Keratinocyte (primary cell): ENCODE data around the gene OSGEPL1. TPM values are rescaled to one million over a fixed set of nuclear protein-coding genes. Genes with fewer than 3 reads are reported as not detected.
A peak's percentile ranks its signal among the peaks of the same experiment; 100 is the strongest.

Source experiments
- DNase-seq: peaks from one replicate; pipeline ENCODE4 v3.0.0-alpha.2; 2011; ENCODE audit warnings: low read depth, missing footprints, low spot score
- FAIRE-seq: peaks from 2 replicates; lab custom pipeline; 2011; peaks lifted over from hg19 to GRCh38; lab: Jason Lieb, UNC
- H2AFZ ChIP-seq: 2 replicates; pipeline ENCODE4 v1.6.0; 2012; ENCODE audit warnings: low read length, control low read depth, inconsistent platforms; ENCODE audit not compliant: control insufficient read depth
- H3K27ac ChIP-seq: 2 replicates; pipeline ENCODE4 v1.5.1; 2011; ENCODE audit warnings: low read length; ENCODE audit not compliant: control insufficient read depth, insufficient read depth
- H3K27me3 ChIP-seq: 3 replicates; pipeline ENCODE4 v1.6.0; 2011; ENCODE audit warnings: low read length; ENCODE audit not compliant: control insufficient read depth, insufficient read depth; ENCODE audit errors: extremely low read depth
- H3K36me3 ChIP-seq, 2 experiments: 2 replicates in 1 of 2; 3 replicates in 1 of 2; pipeline ENCODE4 v1.5.1; 2011; ENCODE audit warnings: low read length in 2 of 2, mild to moderate bottlenecking in 1 of 2; ENCODE audit not compliant: control insufficient read depth in 2 of 2, insufficient read depth in 2 of 2; ENCODE audit errors: extremely low read depth in 1 of 2
- H3K4me1 ChIP-seq: 3 replicates; pipeline ENCODE4 v1.5.1; 2011; ENCODE audit warnings: low read length; ENCODE audit not compliant: control insufficient read depth, insufficient read depth; ENCODE audit errors: extremely low read depth
- H3K4me2 ChIP-seq: 3 replicates; pipeline ENCODE4 v1.6.0; 2011; ENCODE audit warnings: low read depth, low read length; ENCODE audit not compliant: control insufficient read depth, insufficient read depth; ENCODE audit errors: extremely low read depth
- H3K4me3 ChIP-seq, 3 experiments: fragments of 200-600 bp in 1 of 3; sonication (generic) in 1 of 3; 2 replicates in 2 of 3; 3 replicates in 1 of 3; pipeline ENCODE4 v1.5.1; 2011 to 2016; ENCODE audit warnings: low read length in 3 of 3, mild to moderate bottlenecking in 3 of 3, control low read depth in 2 of 3, inconsistent platforms in 1 of 3, low read depth in 1 of 3, mixed read lengths in 1 of 3, mixed run types in 1 of 3, moderate library complexity in 1 of 3; ENCODE audit not compliant: control insufficient read depth in 2 of 3, insufficient read depth in 2 of 3; ENCODE audit errors: extremely low read depth in 1 of 3
- H3K79me2 ChIP-seq: 2 replicates; pipeline ENCODE4 v1.6.0; 2012; ENCODE audit warnings: low read length; ENCODE audit not compliant: control insufficient read depth, insufficient read depth
- H3K9ac ChIP-seq: 3 replicates; pipeline ENCODE4 v1.6.0; 2011; ENCODE audit warnings: low read length; ENCODE audit not compliant: control insufficient read depth, insufficient read depth; ENCODE audit errors: extremely low read depth
- H3K9me1 ChIP-seq: 3 replicates; pipeline ENCODE4 v1.6.0; 2011; ENCODE audit warnings: low read length; ENCODE audit not compliant: control insufficient read depth, insufficient read depth; ENCODE audit errors: extremely low read depth
- H3K9me3 ChIP-seq: 2 replicates; pipeline ENCODE4 v1.5.1; 2012; ENCODE audit warnings: low read depth, low read length; ENCODE audit not compliant: control insufficient read depth
- H4K20me1 ChIP-seq: 3 replicates; pipeline ENCODE4 v1.6.0; 2011; ENCODE audit warnings: low read length; ENCODE audit not compliant: control insufficient read depth, insufficient read depth; ENCODE audit errors: extremely low read depth
- CTCF ChIP-seq, 3 experiments: IDR thresholded peaks in 1 of 3; conservative IDR thresholded peaks in 1 of 3; optimal IDR thresholded peaks in 1 of 3; 2 replicates in 2 of 3; 3 replicates in 1 of 3; pipeline versions ENCODE3 to v1.5.1; 2011; ENCODE audit warnings: low read length in 3 of 3, mild to moderate bottlenecking in 3 of 3, moderate library complexity in 2 of 3, control low read depth in 1 of 3, inconsistent platforms in 1 of 3; ENCODE audit not compliant: insufficient read depth in 2 of 3; ENCODE audit errors: extremely low read depth in 1 of 3
- EZH2 ChIP-seq: IDR thresholded peaks from one replicate; pipeline ENCODE4 v1.6.1; 2012; ENCODE audit warnings: inconsistent platforms, mild to moderate bottlenecking, low read length, moderate library complexity
- dilution Hi-C: fragments of 300-500 bp; cut with MboI; formaldehyde crosslinking; loops from one replicate; pipeline ENCODE4 v1.7.0; 2020; ENCODE audit warnings: low sequenced_read_pairs; ENCODE audit not compliant: extremely low pct_ligation_motif_present
- polyA plus RNA-seq, 5 experiments: library from polyadenylated mRNA; depleted of rRNA in 3 of 5; stranded (reverse) in 3 of 5; stranded (forward) in 1 of 5; unstranded in 1 of 5; fragments of >200 nt; gene quantifications; 1 replicate in 1 of 5; 2 replicates in 3 of 5; 3 replicates in 1 of 5; pipeline versions ENCODE4 v1.2.1 to v1.2.3, GENCODE V29; 2011 to 2012; ENCODE audit warnings: missing spikeins in 2 of 5, low read depth in 1 of 5, low replicate concordance in 1 of 5

The OSGEPL1 gene
- polyA plus RNA-seq, 1 donor (not counting 4 experiments of a cell fraction or from before 2014, with no cell fraction given): 12.0 TPM

- TF ChIP-seq EZH2 (no peak), CTCF (optimal IDR thresholded peaks at IDR 0.05 in 1 of 3, IDR thresholded peaks at IDR 0.05 in 1 of 3, conservative IDR thresholded peaks at IDR 0.05 in 1 of 3; ENCODE audit: extremely low read depth in 1 of 3, insufficient read depth in 2 of 3, low read length in 3 of 3) (no peak)
- peaks cover 36% of the 10 kb centered on the region for H3K79me2 ChIP-seq
- no peak overlapping the region for H3K9ac ChIP-seq
- dilution Hi-C loops: no loop called here
- no peaks in the 10 kb centered on the region for H3K27me3 ChIP-seq
- no peak overlapping the region for H2AFZ ChIP-seq
- H3K4me3 ChIP-seq: no peak overlapping the region
- DNase-seq (no peak), FAIRE-seq (no peak)
- H3K4me1 ChIP-seq: no peaks in the 10 kb centered on the region
- no peaks in the 10 kb centered on the region for H4K20me1 ChIP-seq
- no peaks in the 10 kb centered on the region for H3K9me1 ChIP-seq
- H3K27ac ChIP-seq: no peak overlapping the region
- no peaks in the 10 kb centered on the region for H3K9me3 ChIP-seq
- peaks cover 3 to 5% of the 10 kb centered on the region in 2 experiments for H3K36me3 ChIP-seq
- H3K4me2 ChIP-seq: no peak overlapping the region
These were observed 28.9 kb upstream of the OSGEPL1 start for GRCh38 chr2:189791338-189792042.

- H3K27me3 ChIP-seq: no peaks in the 10 kb centered on the region
- no peak for TF ChIP-seq EZH2
- TF ChIP-seq CTCF (optimal IDR thresholded peaks at IDR 0.05 in 1 of 3, IDR thresholded peaks at IDR 0.05 in 1 of 3, conservative IDR thresholded peaks at IDR 0.05 in 1 of 3; ENCODE audit: extremely low read depth in 1 of 3, insufficient read depth in 2 of 3, low read length in 3 of 3): no peak
- FAIRE-seq (no peak), DNase-seq (no peak)
- H3K4me1 ChIP-seq: peaks cover 14% of the 10 kb centered on the region
- H3K9me1 ChIP-seq: no peaks in the 10 kb centered on the region
- dilution Hi-C loops: no loop called here
- H3K27ac ChIP-seq: peak within 1 kb of the TSS; percentile 87
- H3K79me2 ChIP-seq: peaks cover 71% of the 10 kb centered on the region
- H2AFZ ChIP-seq: peak within 1 kb of the TSS; percentile 96
- H3K4me2 ChIP-seq: peak within 1 kb of the TSS; percentile 92
- H3K9ac ChIP-seq: peak within 1 kb of the TSS; percentile 93
- no peaks in the 10 kb centered on the region for H3K9me3 ChIP-seq
- H3K4me3 ChIP-seq: peak within 1 kb of the TSS; percentile 89 to 98 (median 97)
- peaks cover 4 to 11% of the 10 kb centered on the region in 2 experiments for H3K36me3 ChIP-seq
- H4K20me1 ChIP-seq: no peaks in the 10 kb centered on the region
These were observed 21.6 kb upstream of the OSGEPL1 start, which contains the start of the genes ORMDL1 and PMS1 for GRCh38 chr2:189783927-189784867. Gene ORMDL1 (minus strand): TSS chr2:189784339. CDS start chr2:189782595, 1,744 bp downstream. Gene PMS1 (plus strand): TSS chr2:189784450. CDS start chr2:189791810, 7,360 bp downstream.
